ENCODE data around the gene RTF1.
"Not testable (repeated sequence)": the region's sequence is repeated elsewhere in the genome, so short reads cannot be mapped to it uniquely, and the experiment has no call there.

Gene RTF1

GRCh38 chr15:41438206-41438605, 21.3 kb downstream of the RTF1 start:
- no peak for DNase-seq

GRCh38 chr15:41438745-41439144, 21.9 kb downstream of the RTF1 start:
- DNase-seq = not testable (repeated sequence)

GRCh38 chr15:41443275-41443674, 26.4 kb downstream of the RTF1 start:
- no peak for DNase-seq

- no peak for DNase-seq
These were observed 28.5 kb downstream of the RTF1 start for GRCh38 chr15:41445399-41445798.

DNA sequence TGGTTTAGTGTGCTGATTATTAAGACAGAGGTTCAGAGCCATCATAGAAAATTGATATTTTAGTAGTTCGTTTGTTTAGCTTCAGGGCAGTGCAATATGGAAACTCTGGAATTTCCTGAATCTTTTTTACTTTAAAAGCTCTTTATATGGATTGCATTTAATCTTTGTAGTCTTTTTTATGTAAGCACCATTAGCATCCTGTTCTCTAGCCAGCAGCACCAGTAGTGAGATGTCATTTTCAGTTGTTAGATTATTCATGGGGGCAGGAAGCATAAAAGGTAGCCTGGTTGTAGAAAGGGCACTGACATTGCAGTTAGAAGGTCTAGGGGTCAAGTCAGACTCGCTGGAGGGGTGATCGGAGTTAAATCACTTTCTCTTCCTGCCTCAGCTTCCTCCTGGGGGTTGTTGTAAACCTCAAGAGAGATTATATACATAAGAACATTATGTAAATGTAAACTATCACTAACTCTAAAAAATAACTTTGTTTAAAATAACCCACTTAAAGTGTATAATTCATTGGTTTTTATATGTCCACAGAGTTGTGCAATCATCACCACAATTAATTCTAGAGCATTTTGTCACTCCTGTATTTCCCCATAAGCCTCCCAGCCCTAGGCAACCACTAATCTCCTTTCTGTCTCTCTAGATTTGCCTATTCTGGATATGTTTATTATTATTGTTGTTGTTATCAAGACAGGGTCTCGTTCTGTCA, 45.3 kb downstream of the RTF1 start:
- DNase-seq = no peak

DNA sequence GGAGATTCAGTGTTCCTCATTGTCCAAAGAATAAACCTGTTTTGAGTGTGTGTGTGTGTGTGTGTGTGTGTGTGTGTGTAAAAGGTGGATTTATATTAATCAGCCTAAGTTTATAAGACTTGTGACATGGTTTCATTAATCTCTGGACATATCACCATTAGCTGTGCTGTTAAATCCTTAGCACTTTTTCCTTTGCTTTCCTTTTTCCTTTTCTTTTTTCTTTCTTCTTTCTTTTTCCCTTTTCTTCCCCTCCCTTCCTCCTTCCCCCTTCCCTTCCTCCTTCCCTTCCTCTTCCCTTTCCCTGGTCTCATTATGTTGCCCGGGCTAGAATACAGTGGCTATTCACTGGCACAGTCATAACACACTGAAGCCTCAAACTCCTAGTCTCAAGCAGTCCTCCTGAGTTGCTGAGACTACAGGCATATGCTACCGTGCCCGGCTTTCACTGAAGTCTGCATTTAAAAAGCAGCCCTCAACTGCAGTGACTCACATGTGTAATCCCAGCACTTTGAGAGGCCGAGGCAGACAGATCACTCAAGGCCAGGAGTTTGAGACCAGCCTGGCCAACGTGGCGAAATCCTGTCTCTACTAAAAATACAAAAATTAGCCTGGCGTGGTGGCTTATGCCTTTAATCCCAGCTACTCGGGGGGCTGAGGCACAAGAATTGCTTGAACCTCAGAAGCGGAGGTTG, 48.1 kb downstream of the RTF1 start:
- no peak for DNase-seq

GRCh38 chr15:41465822-41466421, 49.0 kb downstream of the RTF1 start:
- peak; percentile 65 for DNase-seq

DNA sequence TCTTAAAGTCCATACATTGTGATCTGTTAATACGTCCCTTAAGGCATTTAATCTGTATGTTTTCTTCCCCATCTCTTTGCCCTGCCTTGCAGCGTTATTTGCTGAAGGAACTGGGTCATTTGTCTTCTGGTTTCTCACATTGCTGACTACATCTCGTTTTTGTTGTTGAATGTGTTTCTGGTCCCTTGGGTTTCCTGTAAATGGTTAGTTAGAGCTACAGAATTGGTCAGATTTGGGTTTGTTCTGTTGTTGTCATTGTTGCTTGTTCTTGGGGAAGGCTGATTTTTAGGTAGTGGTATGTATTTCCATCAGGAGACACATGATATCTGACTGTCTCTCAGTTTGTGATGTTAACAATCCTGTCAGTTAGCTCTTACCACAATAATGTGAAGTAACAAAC, 49.8 kb downstream of the RTF1 start:
- no peak for DNase-seq

DNA sequence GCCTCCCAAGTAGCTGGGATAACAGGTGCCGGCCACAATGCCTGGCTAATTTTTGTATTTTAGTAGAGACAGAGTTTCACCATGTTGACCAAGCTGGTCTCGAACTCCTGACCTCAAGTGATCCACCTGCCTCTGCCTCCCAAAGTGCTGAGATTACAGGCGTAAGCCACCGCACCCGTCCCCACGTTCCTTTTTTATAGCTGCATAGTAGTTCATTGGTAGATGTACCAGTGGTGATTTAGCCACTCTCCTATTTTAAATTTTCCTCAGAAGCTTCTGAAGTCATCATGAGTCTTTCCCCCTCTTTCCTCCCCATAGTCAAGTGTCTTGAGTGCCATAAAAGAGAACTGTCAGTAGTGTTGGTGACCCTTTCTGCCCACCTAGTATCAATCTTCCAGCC, 52.7 kb downstream of the RTF1 start:
- DNase-seq = not testable (repeated sequence)

- DNase-seq = no peak
These were observed 56.5 kb downstream of the RTF1 start for GRCh38 chr15:41473418-41473817.

- DNase-seq = no peak
These were observed 57.5 kb downstream of the RTF1 start for GRCh38 chr15:41474436-41474835.

DNA sequence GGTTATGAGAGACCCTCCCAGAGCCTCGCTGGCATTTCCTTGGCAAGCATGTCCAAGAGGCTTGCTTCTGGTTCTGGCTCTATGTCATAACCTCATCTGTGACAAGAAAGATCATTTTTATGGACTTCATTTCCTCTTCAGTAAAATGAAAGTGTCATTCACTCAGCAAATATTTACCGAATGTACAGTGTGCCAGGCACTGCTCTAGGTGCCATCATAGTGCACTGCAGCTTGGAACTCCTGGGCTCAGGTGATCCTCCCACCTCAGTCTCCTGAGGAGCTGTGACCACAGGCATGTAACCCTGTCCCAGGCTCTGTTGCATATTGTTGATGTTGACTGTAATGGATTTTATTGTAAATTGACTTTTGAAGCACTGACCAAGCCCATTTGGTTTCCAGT, 58.0 kb downstream of the RTF1 start:
- DNase-seq = no peak

GRCh38 chr15:41476416-41477048, 59.6 kb downstream of the RTF1 start:
- DNase-seq = no peak

DNA sequence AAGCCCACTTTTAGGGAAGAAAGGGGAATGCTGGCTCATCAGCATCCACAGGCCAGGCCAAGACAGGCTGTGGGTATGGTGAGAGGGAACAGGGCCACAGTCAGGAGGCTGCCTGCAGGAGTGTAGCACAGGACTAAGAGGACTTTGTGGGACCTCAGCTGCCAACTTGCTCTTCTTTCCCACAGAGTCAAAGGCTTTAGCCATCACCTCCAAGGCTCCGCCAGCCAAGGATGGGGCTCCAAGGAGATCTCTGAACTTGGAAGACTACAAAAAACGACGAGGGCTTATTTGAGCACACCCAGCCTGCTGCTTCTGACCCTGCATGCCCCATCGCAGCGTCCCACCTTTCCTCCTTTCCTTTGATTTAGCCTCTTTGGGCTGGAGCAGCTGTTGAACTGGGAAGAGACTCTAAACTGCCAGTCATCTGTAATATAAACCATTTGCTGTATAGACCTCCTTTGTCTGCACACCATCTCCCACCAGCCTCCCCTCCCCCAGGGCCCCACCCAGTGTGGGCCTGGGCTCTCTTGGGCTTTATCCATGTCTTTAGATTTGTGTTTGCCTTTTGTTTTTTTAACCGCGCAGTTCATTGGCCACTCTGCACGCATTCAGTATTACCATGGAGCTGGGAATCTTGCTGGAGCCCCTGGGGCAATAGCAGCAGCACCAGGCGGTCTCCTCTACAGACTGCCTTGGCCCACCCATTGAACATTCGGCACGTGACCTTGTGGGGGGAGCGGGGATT, 63.7 kb downstream of the RTF1 start:
- DNase-seq = no peak

GRCh38 chr15:41482110-41482877, 65.4 kb downstream of the RTF1 start:
- DNase-seq = no peak

- no peak for DNase-seq
These were observed 66.2 kb downstream of the RTF1 start for GRCh38 chr15:41483115-41483514.

DNA sequence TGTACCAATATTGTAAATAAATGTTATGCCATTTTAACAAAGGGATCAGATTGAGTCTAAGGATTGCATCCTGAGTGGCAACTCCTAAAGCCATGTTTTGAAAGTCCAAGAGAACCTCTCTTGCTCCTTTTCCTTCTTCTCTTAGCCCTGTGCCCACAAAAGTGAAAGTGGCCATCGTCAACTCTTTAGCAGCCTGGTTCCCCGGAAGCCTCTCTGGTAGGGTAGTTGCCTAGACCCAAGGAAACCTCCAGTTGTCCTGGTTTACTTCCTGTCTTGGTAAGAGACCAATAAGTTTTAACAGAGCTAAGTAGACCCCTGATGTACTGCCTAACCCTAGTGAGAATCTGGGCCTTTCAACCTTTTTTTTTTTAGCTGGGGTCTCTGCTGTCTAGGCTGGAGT, 66.6 kb downstream of the RTF1 start:
- no peak for DNase-seq

GRCh38 chr15:41484937-41485625, 68.2 kb downstream of the RTF1 start:
- no peak for DNase-seq

DNA sequence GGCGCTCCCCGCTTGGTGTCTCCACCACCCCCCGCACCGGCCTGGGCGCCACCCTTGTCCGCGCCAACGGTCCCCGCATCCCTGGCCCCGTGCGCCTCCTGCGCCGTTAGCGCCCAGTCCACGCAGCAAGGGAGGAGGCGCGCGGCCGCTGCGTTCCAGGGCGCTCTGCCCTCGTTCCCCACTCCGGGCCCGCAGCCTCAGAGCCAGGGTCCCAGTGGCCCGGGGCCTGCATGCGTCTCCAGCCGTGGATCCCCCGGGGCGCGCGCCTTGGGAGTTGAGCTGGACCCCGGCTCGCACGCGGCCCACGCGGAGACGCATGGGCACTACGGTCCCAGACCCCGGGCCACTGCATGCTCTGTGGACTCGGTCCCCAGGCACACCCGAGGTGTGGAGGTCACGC, 69.4 kb downstream of the RTF1 start:
- no peak for DNase-seq

GRCh38 chr15:41487381-41487780, 70.5 kb downstream of the RTF1 start:
- no peak for DNase-seq

- DNase-seq = no peak
These were observed 70.9 kb downstream of the RTF1 start for GRCh38 chr15:41487802-41488201.

DNA sequence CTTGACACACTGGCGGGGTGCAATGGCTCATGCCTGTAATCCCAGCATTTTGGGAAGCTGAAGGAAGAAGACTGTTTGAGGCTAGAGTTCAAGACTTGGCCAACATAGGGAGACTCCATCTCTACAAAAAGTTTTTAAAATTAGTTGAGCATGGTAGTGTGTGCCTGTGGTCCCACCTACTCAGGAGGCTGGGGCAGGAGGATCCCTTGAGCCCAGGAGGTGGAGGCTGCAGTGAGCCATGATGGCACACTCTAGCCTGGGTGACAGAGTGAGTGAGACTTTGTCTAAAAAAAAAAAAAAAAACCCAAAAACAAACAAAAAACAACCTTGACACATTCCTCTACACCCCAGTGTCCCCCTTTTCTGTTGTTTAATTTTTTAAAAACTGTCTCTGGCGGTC, 72.7 kb downstream of the RTF1 start:
- no peak for DNase-seq
